ENCODE results near the gene NFIB. TPM values are rescaled to one million over a fixed set of nuclear protein-coding genes. Genes with fewer than 3 reads are reported as not detected.

Gene NFIB
- total RNA-seq, 1 experiment from 2014 or later, result 14.3 TPM

GRCh38 chr9:14293801-14294200 lies 20.1 kb downstream of the NFIB start:
- no peaks in the 10 kb centered on the region for H3K27me3 Mint-ChIP-seq (ENCODE audit: low read depth)
- no peak overlapping the region for H3K4me3 Mint-ChIP-seq
- H3K23ac ChIP-seq (ENCODE audit: insufficient read length, low read depth, low read length), result no peak overlapping the region
- no peak overlapping the region for H2BK5ac ChIP-seq (ENCODE audit: insufficient read length, low read length)
- no peak overlapping the region for H3K4me2 ChIP-seq (ENCODE audit: insufficient read depth, insufficient read length, low read length)
- H3K27me3 ChIP-seq (ENCODE audit: insufficient read depth, low read length), result no peaks in the 10 kb centered on the region
- peaks cover 4% of the 10 kb centered on the region; the same call in 1 of the 2 replicates for H3K4me1 ChIP-seq (ENCODE audit: insufficient read depth, low read length)
- H3K27ac ChIP-seq (ENCODE audit: insufficient read length, low read depth, low read length), result no peak overlapping the region
- no peak overlapping the region for H2BK120ac ChIP-seq (ENCODE audit: low read depth, low read length, poor library complexity, severe bottlenecking)
- DNase-seq, result no peak
- no peak overlapping the region for H2BK12ac ChIP-seq (ENCODE audit: insufficient read length, low read depth, low read length)
- H4K91ac ChIP-seq (ENCODE audit: insufficient read length, low read depth, low read length), result no peak overlapping the region
- no peaks in the 10 kb centered on the region for H4K20me1 ChIP-seq (ENCODE audit: control insufficient read depth, insufficient read depth, insufficient read length)
- H3K14ac ChIP-seq (ENCODE audit: insufficient read depth, low read length), result no peak overlapping the region
- H2BK15ac ChIP-seq (ENCODE audit: low read depth, low read length), result no peak overlapping the region
- H4K8ac ChIP-seq (replicated peaks; ENCODE audit: insufficient read length, low read depth, low read length), result no peak overlapping the region
- peaks cover 11 to 13% of the 10 kb centered on the region in 2 experiments for H3K4me1 Mint-ChIP-seq
- no peaks in the 10 kb centered on the region for H3K79me2 ChIP-seq (ENCODE audit: insufficient read depth, low read length)
- H3K9me3 Mint-ChIP-seq, result no peaks in the 10 kb centered on the region
- no peaks in the 10 kb centered on the region for H3K9me3 ChIP-seq (ENCODE audit: control insufficient read depth, low read depth, low read length)
- H2AFZ ChIP-seq (ENCODE audit: low read length), result no peak overlapping the region
- no peak overlapping the region for H2AK5ac ChIP-seq (ENCODE audit: insufficient read length, low read length)
- H3K18ac ChIP-seq (ENCODE audit: insufficient read length, low read depth, low read length), result no peak overlapping the region
- no peaks in the 10 kb centered on the region for H3K79me1 ChIP-seq (ENCODE audit: insufficient read depth, low read depth, low read length, poor library complexity, severe bottlenecking)
- no peak overlapping the region for H3K56ac ChIP-seq (ENCODE audit: insufficient read length, low read depth, low read length)
- TF ChIP-seq, protein P1, sequence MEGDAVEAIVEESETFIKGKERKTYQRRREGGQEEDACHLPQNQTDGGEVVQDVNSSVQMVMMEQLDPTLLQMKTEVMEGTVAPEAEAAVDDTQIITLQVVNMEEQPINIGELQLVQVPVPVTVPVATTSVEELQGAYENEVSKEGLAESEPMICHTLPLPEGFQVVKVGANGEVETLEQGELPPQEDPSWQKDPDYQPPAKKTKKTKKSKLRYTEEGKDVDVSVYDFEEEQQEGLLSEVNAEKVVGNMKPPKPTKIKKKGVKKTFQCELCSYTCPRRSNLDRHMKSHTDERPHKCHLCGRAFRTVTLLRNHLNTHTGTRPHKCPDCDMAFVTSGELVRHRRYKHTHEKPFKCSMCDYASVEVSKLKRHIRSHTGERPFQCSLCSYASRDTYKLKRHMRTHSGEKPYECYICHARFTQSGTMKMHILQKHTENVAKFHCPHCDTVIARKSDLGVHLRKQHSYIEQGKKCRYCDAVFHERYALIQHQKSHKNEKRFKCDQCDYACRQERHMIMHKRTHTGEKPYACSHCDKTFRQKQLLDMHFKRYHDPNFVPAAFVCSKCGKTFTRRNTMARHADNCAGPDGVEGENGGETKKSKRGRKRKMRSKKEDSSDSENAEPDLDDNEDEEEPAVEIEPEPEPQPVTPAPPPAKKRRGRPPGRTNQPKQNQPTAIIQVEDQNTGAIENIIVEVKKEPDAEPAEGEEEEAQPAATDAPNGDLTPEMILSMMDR (conservative IDR thresholded peaks at IDR 0.05), result no peak
- H3K36me3 Mint-ChIP-seq (ENCODE audit: insufficient read depth in 1 of 3, low read depth in 3 of 3), result peaks cover 0 to 4% (median 0%) of the 10 kb centered on the region in 3 experiments; a peak in 2 of 7 replicates
- H4K5ac ChIP-seq (ENCODE audit: insufficient read length, low read depth, low read length), result no peak overlapping the region
- H3K27ac Mint-ChIP-seq, result no peak overlapping the region
- H3K23me2 ChIP-seq (ENCODE audit: insufficient read length, low read depth, low read length, poor library complexity, severe bottlenecking), result no peaks in the 10 kb centered on the region
- H3K9ac ChIP-seq (ENCODE audit: extremely low read depth, insufficient read length, low read length), result no peak overlapping the region
- no CpG with 5 or more reads among the region's 3 CpGs for WGBS (ENCODE audit: extremely low coverage, insufficient read length, low lambda C conversion rate)
- H3T11ph ChIP-seq (ENCODE audit: low read length), result no peak overlapping the region
- H2BK20ac ChIP-seq (ENCODE audit: low read depth, low read length, poor library complexity, severe bottlenecking), result no peak overlapping the region
- no peak overlapping the region for H3K4ac ChIP-seq (ENCODE audit: low read depth, low read length)

Data from H9 (cell line).